ENCODE measurements around the gene AIG1. TPM values are rescaled to one million over a fixed set of nuclear protein-coding genes. Genes with fewer than 3 reads are reported as not detected.

AIG1 gene
- total RNA-seq, 2 experiments from 2014 or later: 0.40 to 0.85 TPM

DNA sequence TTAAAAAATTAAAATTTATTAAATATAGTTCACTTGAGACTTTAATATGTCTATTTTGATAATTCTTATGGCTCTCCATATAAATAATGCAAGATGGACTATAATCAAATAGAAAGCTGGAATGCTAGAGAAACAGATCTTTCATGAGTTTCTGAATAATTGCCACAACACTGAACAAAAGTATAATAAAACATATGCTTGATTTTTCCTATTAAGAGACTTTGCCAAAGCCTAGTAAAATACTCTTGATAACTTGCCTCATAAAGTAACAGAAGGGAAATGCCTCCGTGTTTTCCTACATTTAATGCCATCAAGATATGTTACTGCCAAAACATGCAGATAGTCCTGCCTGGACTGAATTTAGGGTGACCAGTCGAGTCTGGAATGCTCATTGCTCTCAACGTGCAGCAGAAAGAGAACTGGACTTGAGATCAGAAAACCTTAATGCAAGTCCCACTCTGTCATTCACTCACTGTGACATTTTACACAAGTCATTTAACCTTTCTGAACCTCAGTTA lies 153.2 kb downstream of the AIG1 start:
- Histone ChIP-seq H2AFZ (ENCODE audit: low read length) (no peak overlapping the region), H3K36me3 (ENCODE audit: insufficient read depth, low read length) (no peaks in the 10 kb centered on the region), H3K9me3 (ENCODE audit: low read length) (no peaks in the 10 kb centered on the region), H4K20me1 (ENCODE audit: insufficient read depth, low read length) (no peaks in the 10 kb centered on the region), H3K79me2 (ENCODE audit: insufficient read depth, low read depth, low read length) (no peaks in the 10 kb centered on the region), H3K27ac (ENCODE audit: low read depth, low read length, poor library complexity, severe bottlenecking) (no peak overlapping the region), H3K9me2 (ENCODE audit: insufficient read depth, low read length) (no peaks in the 10 kb centered on the region), H3K4me2 (ENCODE audit: low read length) (no peak overlapping the region), H3K4me1 (ENCODE audit: insufficient read depth, low read length, poor library complexity, severe bottlenecking) (no peaks in the 10 kb centered on the region), H3K4me3 (ENCODE audit: low read depth, low read length, poor library complexity, severe bottlenecking) (no peak overlapping the region)
- POLR2A ChIA-PET: interaction anchor here (0.6 to 0.7 kb wide), 3 partner anchors 10 to 926 kb away, joined by 3 to 6 read pairs (median 3); no protein-coding TSS in a partner anchor
- BruUV-seq (replicated peaks): no TSS peak
- TF ChIP-seq, protein P1, sequence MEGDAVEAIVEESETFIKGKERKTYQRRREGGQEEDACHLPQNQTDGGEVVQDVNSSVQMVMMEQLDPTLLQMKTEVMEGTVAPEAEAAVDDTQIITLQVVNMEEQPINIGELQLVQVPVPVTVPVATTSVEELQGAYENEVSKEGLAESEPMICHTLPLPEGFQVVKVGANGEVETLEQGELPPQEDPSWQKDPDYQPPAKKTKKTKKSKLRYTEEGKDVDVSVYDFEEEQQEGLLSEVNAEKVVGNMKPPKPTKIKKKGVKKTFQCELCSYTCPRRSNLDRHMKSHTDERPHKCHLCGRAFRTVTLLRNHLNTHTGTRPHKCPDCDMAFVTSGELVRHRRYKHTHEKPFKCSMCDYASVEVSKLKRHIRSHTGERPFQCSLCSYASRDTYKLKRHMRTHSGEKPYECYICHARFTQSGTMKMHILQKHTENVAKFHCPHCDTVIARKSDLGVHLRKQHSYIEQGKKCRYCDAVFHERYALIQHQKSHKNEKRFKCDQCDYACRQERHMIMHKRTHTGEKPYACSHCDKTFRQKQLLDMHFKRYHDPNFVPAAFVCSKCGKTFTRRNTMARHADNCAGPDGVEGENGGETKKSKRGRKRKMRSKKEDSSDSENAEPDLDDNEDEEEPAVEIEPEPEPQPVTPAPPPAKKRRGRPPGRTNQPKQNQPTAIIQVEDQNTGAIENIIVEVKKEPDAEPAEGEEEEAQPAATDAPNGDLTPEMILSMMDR (conservative IDR thresholded peaks at IDR 0.05; ENCODE audit: low read length): no peak
- no peak for TF ChIP-seq EZH2phosphoT487 (IDR thresholded peaks at IDR 0.05; ENCODE audit: borderline replicate concordance, low read depth, low read length)
- no peak for DNase-seq (ENCODE audit: low spot score)
- intact Hi-C loops (cut with micrococcal nuclease; ENCODE audit: unreplicated experiment): no loop called here
- CTCF ChIA-PET (ENCODE audit: unreplicated experiment): no interaction called here

DNA sequence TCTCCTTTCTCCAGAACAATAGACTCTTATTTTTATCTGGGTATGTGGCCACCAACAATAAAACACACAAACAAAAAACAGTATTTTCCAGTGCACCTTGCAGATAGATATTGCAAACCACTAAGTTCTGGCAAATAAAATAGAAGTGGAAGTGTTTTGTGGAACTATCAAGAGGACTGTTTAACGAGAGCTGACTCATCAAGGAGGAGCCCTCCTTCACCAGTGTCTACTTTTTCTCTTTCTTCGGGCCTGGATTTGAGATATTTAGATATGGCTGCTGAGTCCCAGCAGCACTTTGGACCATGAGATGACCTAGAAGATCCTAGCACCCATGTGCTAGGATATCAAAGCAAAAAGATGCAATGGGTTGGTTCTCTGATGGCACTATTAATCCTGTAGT lies 154.7 kb downstream of the AIG1 start:
- no peaks in the 10 kb centered on the region for H4K20me1 ChIP-seq (ENCODE audit: insufficient read depth, low read length)
- BruUV-seq (replicated peaks): no TSS peak
- ChIA-PET CTCF (ENCODE audit: unreplicated experiment) (no interaction called here), POLR2A (no interaction called here)
- no peaks in the 10 kb centered on the region for H3K36me3 ChIP-seq (ENCODE audit: insufficient read depth, low read length)
- no peak overlapping the region for H2AFZ ChIP-seq (ENCODE audit: low read length)
- H3K4me3 ChIP-seq (ENCODE audit: low read depth, low read length, poor library complexity, severe bottlenecking): no peak overlapping the region
- no peak overlapping the region for H3K27ac ChIP-seq (ENCODE audit: low read depth, low read length, poor library complexity, severe bottlenecking)
- H3K4me1 ChIP-seq (ENCODE audit: insufficient read depth, low read length, poor library complexity, severe bottlenecking): no peaks in the 10 kb centered on the region
- TF ChIP-seq EZH2phosphoT487 (IDR thresholded peaks at IDR 0.05; ENCODE audit: borderline replicate concordance, low read depth, low read length): no peak
- TF ChIP-seq, protein P1 (conservative IDR thresholded peaks at IDR 0.05; ENCODE audit: low read length): no peak
- no peaks in the 10 kb centered on the region for H3K79me2 ChIP-seq (ENCODE audit: insufficient read depth, low read depth, low read length)
- intact Hi-C loops (cut with micrococcal nuclease; ENCODE audit: unreplicated experiment): no loop called here
- no peaks in the 10 kb centered on the region for H3K9me3 ChIP-seq (ENCODE audit: low read length)
- no peaks in the 10 kb centered on the region for H3K9me2 ChIP-seq (ENCODE audit: insufficient read depth, low read length)
- no peak for DNase-seq (ENCODE audit: low spot score)
- no peak overlapping the region for H3K4me2 ChIP-seq (ENCODE audit: low read length)

DNA sequence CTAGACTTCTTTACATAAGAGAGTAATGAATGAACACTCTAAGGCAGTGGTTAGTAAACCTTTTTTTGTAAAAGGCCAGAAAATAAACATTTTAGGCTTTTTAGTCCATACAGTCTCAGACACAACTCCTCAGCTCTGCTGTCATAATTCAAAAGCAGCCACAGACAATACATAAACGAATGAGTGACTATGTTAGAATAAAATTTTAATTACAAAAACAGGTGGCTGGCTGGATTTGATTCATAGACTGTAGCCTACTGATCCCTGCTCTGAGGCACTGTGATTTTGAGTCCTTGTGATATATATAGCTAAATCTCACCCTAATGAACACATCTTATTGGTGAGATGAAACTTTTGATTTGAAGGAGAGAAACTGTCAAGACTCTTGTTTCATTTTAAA lies 155.1 kb downstream of the AIG1 start:
- H2AFZ ChIP-seq (ENCODE audit: low read length): no peak overlapping the region
- intact Hi-C loops (cut with micrococcal nuclease; ENCODE audit: unreplicated experiment): no loop called here
- H3K9me2 ChIP-seq (ENCODE audit: insufficient read depth, low read length): no peaks in the 10 kb centered on the region
- ChIA-PET POLR2A (no interaction called here), CTCF (ENCODE audit: unreplicated experiment) (no interaction called here)
- H4K20me1 ChIP-seq (ENCODE audit: insufficient read depth, low read length): no peaks in the 10 kb centered on the region
- no peak overlapping the region for H3K4me2 ChIP-seq (ENCODE audit: low read length)
- H3K36me3 ChIP-seq (ENCODE audit: insufficient read depth, low read length): no peaks in the 10 kb centered on the region
- H3K4me3 ChIP-seq (ENCODE audit: low read depth, low read length, poor library complexity, severe bottlenecking): no peak overlapping the region
- H3K79me2 ChIP-seq (ENCODE audit: insufficient read depth, low read depth, low read length): no peaks in the 10 kb centered on the region
- TF ChIP-seq, protein P1 (conservative IDR thresholded peaks at IDR 0.05; ENCODE audit: low read length): no peak
- TF ChIP-seq EZH2phosphoT487 (IDR thresholded peaks at IDR 0.05; ENCODE audit: borderline replicate concordance, low read depth, low read length): no peak
- no peak for DNase-seq (ENCODE audit: low spot score)
- H3K4me1 ChIP-seq (ENCODE audit: insufficient read depth, low read length, poor library complexity, severe bottlenecking): no peaks in the 10 kb centered on the region
- H3K27ac ChIP-seq (ENCODE audit: low read depth, low read length, poor library complexity, severe bottlenecking): no peak overlapping the region
- H3K9me3 ChIP-seq (ENCODE audit: low read length): no peaks in the 10 kb centered on the region
- no TSS peak for BruUV-seq (replicated peaks)
